NCI-H748 (cell line): ENCODE results near the gene NUP160.
"Not testable (repeated sequence)": the region's sequence is repeated elsewhere in the genome, so short reads cannot be mapped to it uniquely, and the experiment has no call there.

Experiments
- DNase-seq: peaks from one replicate; lab custom pipeline; 2025; ENCODE audit not compliant: unreplicated experiment; lab: John Stamatoyannopoulos, UW

The NUP160 gene, protein sequence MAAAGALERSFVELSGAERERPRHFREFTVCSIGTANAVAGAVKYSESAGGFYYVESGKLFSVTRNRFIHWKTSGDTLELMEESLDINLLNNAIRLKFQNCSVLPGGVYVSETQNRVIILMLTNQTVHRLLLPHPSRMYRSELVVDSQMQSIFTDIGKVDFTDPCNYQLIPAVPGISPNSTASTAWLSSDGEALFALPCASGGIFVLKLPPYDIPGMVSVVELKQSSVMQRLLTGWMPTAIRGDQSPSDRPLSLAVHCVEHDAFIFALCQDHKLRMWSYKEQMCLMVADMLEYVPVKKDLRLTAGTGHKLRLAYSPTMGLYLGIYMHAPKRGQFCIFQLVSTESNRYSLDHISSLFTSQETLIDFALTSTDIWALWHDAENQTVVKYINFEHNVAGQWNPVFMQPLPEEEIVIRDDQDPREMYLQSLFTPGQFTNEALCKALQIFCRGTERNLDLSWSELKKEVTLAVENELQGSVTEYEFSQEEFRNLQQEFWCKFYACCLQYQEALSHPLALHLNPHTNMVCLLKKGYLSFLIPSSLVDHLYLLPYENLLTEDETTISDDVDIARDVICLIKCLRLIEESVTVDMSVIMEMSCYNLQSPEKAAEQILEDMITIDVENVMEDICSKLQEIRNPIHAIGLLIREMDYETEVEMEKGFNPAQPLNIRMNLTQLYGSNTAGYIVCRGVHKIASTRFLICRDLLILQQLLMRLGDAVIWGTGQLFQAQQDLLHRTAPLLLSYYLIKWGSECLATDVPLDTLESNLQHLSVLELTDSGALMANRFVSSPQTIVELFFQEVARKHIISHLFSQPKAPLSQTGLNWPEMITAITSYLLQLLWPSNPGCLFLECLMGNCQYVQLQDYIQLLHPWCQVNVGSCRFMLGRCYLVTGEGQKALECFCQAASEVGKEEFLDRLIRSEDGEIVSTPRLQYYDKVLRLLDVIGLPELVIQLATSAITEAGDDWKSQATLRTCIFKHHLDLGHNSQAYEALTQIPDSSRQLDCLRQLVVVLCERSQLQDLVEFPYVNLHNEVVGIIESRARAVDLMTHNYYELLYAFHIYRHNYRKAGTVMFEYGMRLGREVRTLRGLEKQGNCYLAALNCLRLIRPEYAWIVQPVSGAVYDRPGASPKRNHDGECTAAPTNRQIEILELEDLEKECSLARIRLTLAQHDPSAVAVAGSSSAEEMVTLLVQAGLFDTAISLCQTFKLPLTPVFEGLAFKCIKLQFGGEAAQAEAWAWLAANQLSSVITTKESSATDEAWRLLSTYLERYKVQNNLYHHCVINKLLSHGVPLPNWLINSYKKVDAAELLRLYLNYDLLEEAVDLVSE (N-terminal part only)

GRCh38 chr11:47847892-47848699 lies at the start of gene NUP160:
NUP160 (minus strand) TSS chr11:47848350; CDS start chr11:47848318, 32 bp downstream.
- DNase-seq: peak; percentile 81

- no peak for DNase-seq
These were observed 48.0 kb upstream of the NUP160 start for GRCh38 chr11:47896199-47896598.

- DNase-seq: no peak
These were observed 46.9 kb upstream of the NUP160 start for GRCh38 chr11:47895035-47895434.

DNA sequence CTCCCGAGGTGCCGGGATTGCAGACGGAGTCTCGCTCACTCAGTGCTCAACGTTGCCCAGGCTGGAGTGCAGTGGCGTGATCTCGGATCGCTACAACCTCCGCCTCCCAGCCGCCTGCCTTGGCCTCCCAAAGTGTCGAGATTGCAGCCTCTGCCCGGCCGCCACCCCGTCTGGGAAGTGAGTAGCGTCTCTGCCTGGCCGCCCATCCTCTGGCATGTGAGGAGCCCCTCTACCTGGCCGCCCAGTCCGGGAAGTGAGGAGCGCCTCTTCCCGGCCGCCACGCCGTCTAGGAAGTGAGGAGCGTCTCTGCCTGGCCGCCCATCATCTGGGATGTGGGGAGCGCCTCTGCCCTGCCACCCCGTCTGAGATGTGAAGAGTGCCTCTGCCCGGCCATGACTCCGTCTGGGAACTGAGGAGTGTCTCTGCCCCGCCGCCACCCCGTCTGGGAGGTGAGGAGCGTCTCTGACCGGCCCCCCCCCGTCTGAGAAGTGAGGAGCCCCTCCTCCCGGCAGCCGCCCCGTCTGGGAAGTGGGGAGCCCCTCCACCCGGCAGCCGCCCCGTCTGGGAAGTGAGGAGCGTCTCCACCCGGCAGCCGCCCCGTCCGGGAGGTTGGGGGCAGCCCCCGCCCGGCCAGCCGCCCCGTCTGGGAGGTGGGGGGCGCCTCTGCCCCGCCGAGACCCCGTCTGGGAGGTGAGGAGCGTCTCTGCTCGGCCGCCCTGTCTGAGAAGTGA lies 44.6 kb upstream of the NUP160 start:
- not testable (repeated sequence) for DNase-seq

- DNase-seq: no peak
These were observed 43.7 kb upstream of the NUP160 start for GRCh38 chr11:47891886-47892285.

DNA sequence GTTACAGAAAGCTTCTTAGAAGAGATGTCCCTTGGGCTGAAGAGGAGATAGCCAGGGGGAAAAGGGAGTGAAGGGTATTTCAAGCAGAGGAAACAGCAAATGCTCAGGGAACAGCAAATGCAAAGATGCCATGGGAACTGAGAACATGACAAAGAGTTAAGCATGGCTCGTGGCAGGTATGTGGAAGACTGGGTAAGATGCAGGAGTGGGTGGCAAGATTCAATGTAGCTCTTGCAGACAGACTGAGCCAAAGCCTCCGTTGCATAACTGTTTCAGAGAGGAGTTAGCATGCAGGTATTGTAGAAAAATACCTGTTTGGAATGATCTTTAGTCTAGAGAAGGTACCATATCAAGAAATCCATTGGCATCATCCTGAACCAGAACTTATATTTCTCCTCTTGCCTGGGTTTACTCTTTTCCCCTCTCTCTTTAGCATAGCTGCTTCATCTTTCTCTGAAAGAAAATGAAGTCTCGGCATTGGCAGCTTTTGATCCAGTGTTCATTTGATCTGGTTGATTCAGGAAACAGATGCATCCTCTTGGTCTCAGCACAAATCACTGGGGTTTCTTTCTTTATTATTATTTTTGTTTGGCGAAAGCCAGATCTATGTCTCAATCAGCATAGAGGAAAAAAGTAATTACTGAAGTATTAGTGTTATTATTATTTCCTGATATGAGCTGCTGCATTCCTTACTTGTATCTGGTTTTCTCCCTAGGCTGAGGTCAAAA lies 41.7 kb upstream of the NUP160 start:
- DNase-seq: no peak

- no peak for DNase-seq
These were observed 39.9 kb upstream of the NUP160 start for GRCh38 chr11:47887910-47888569.

DNA sequence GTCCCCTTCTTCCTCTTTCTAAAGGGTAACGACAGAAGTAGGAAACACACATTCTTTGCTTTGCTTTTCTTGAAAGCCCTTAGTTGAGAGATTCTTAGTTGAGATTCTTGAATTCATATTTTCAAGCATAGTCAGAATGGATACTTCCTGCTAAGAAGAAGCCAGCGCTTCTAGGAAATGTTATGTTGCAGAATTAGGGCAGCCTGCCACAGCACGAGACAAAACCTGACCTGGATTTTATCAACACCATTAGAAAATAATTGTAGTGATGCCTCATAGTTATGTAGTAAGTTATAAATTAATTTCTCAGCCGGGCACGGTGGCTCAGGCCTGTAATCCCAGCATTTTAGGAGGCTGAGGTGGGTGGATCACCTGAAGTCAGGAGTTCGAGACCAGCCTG lies 37.9 kb upstream of the NUP160 start:
- DNase-seq: no peak

DNA sequence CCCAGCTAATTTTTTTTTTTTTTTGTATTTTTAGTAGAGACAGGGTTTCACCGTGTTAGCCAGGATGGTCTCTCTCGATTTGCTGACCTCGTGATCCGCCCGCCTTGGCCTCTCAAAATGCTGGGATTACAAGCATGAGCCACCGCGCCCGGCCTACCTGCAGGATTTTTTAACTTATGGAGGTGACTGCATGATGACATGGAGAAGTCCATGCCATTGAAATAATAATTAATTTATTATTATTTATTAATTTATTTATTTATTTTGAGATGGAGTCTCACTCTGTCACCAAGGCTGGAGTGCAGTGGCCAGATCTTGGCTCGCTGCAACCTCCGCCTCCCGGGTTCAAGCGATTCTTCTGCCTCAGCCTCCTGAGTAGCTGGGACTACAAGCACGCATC lies 34.3 kb upstream of the NUP160 start:
- DNase-seq: not testable (repeated sequence)

DNA sequence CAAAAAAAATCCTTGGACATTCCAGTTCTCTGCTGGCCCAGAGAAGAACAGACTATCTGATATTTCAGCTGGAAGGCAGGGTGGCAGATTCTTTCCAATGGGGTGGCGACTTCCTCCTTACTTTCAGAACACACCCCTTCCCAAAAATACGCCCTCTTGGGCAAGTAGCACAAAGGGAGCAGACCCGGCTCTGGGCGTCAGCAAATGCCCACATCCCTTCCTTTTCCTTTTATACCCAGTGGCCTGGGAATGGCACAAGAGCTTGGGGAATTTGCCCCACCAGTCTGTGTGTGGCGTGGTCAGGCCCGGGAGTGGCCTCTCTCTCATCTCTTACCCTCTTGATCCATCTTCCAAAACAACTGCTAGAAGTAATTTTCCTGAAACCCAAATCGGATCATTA lies 33.0 kb upstream of the NUP160 start:
- no peak for DNase-seq

DNA sequence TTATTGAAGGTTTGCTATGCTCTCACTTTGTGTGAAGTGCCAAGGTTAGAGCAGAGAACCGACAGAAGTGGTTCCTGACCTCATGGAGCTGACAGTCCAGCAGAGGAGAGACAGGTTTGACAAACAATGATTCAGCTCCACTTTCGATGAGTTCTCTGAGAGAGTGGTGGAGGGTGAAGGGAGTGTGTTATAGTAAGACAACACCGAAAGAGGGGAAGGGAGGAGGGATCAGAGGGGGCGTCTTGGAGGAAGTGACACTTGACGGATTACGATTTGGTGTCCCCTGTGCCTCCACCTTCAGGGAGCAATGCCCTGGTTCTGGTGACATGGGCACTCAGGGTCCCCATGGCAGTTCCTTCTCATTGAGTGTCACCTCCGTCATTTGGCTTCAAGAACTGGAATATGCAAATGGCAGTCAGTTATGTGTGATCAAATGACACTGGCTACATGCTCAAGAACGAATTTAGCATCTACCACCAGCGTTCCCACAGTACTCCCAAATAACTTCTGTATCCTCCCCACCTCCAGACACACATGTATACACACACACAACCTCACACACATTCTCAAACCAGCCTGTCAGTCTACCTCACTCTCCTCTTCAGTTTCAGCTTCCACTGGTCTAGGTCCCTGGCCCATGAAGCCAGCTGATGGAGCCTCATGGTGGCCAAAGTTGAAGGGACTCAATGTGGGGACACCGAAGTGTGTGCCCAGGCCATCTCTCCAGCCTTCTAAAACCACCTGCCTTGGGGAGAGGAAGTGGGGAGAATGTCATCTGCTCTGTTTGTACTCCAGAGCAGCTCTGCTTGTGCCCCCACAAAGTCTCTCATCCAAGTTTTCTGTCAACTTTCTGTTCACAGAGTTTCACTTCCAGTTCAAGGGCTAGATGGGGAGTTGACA lies 31.4 kb upstream of the NUP160 start:
- no peak for DNase-seq

GRCh38 chr11:47875858-47876257 lies 27.7 kb upstream of the NUP160 start:
- DNase-seq: not testable (repeated sequence)

GRCh38 chr11:47870404-47870803 lies 22.3 kb upstream of the NUP160 start:
- no peak for DNase-seq

DNA sequence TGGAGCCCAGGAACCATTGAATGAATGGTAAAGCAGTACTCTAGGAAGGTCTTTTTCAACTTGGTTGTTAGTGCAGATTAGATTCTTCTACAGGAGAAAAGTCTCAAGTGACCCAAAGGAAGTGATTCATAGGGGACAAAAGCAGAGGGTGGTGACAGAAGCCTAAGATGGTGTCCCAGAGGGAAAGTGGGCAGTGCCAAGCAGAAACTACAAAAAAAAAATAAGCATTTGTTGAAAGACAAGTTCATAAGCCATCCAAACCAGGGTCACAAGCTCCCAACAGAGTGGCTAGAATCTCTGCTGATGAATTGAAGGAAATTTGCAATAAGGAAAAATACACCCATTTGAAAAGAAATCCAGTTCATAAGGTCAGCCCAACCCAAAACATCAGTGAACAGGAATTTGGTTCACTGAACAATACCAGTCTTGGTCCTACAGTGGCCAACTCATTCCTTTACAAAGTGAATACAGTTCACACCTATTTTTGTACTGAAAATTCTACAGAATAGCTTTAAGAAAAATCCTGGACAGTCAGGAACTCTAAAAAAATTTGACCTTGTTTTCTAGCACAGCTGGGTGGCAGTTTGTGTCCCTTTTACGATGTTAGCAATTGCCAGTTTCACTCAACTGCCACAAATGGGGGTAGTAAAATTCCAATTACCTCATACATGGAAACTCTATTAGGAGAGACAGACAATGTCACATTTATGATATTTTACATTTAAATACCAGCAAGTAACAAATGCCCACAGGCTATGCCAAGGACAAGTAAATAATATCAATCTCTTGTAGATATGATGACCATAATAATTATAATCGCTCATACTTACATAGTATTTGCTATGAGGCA lies 21.6 kb upstream of the NUP160 start:
- DNase-seq: no peak

DNA sequence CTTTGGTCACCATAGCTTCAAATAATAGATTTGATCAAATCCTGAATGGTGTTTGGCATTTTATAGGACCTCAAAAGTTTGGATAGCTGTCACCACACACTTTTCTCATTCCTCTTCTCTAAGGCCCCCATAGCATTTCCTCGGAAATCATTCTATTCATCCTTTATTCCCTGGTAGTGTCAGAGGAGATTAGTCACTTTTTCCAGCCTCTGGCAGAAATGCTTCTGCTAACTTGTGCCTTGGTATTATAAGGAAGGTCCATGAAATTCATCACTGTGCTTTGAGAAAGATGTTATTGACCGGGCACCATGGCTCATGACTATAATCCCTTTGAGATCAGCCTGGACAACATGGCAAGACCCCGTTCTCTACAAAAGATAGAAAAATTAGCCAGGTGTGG lies 19.7 kb upstream of the NUP160 start:
- no peak for DNase-seq

GRCh38 chr11:47866892-47867291 lies 18.7 kb upstream of the NUP160 start:
- not testable (repeated sequence) for DNase-seq
